NCI-H2196 treated with DMSO at 0.1 percent for 48 hours (cell line): ENCODE measurements around the gene SVOPL.

ENCODE experiments used
- DNase-seq: peaks from one replicate; lab custom pipeline; 2025; ENCODE audit not compliant: unreplicated experiment; lab: John Stamatoyannopoulos, UW

Gene SVOPL

DNA sequence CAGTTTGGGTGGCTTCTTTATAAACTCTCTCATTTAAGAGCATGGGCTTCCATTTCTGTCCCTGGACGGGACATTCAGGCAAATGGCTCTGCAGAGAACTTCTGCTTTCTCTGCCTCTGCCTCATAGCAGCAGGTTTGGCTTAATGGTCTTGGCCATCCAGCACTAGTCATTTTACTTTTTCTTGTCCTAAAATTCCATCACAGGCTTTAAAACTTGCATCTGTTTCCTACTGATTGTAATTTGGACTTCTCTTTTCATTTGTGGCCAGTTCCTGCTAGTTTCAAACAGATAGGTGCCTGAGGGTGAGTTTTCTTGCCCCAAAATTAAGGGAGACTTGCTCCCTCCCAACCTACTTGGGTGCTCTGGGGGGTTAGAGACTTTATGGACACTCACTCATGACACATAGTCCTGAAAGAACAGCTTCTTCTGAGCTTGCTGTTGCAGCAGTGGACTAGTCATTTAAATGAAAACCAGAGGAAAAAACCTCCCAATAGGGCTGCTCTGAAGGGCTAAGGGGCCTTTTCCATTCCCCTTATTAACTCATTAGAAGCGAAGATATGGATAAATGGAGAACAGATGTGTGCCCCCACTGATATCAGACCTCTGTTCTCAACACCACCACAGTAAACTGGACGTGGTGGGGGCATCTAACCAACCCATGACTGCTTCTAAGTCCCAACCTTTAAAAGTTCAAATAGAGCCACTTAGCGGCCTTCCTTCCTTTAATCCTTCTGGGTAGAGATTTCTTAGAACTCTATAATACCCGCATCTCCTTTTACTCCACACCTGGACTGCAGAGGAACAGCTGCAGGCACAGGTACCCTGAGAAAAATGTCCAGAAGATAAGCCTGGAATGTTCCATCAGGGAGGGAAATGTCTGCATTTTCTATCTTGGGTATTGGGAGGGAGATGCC, 38.8 kb downstream of the SVOPL start:
- no peak for DNase-seq

DNA sequence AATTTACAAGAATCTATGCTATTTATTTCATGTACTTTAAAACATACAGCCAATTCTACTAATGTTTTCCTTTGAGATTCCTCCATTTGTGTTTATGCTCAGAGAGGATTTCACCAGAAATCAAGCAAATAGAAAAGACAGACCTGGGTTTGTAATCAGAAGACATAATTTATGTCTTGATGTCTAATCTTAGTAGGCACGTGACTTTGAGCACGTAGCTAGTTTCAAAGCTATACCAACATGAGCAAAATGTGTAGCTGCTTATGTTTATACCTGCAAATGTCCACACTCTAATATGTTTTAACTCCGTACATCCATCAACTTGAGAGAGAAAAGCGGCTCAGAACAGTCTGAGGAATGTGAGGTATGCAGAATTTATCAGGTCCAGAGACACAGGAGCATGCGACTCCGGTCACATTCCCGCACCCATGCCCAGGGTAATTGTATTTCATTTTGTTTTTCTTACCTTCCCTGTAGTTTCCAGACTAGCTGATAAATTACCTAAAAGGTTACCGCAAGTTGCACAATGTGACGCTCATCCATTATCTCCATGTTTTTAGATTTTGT, 40.0 kb downstream of the SVOPL start:
- no peak for DNase-seq

DNA sequence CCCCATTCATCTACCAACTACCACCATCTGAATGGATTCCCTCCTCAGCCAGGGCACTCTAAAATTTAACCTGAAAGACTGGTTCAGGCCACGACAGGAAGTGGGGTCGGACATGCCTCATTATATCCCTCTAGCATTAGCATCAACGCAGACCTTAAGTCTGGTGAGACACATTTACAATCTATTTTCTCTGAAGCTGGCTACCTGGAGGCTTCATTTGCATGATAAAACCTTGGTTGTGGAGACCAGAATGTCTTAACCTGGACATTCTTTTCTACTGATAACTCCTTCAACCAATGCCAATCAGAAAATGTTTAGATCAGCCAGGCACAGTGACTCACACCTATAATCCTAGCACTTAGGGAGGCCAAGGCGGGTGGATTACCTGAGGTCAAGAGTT, 42.3 kb downstream of the SVOPL start:
- no peak for DNase-seq

DNA sequence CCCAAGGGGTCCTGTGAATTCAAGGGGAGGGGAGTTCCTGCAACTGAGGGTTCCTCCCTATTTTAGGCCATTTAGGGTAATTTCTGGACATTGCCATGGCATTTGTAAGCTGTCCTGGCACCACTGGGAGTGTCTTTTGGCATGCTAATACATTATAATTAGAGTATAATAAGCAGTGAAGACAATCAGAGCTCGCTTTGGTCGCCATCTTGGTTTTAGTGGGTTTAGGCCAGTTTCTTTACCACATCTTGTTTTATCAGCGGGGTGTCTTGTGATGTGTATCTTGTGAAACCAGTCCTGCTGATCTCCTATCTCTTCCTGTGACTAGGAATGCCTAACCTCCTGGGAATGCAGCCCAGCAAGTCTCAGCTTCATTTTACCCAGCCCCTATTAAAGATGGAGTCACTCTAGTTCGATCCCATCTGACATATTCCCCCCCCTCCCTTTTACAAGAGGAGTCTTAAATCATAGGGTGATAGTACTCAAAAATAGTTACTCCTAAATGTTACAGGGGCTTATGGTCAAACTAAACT, 43.2 kb downstream of the SVOPL start:
- DNase-seq: no peak

DNA sequence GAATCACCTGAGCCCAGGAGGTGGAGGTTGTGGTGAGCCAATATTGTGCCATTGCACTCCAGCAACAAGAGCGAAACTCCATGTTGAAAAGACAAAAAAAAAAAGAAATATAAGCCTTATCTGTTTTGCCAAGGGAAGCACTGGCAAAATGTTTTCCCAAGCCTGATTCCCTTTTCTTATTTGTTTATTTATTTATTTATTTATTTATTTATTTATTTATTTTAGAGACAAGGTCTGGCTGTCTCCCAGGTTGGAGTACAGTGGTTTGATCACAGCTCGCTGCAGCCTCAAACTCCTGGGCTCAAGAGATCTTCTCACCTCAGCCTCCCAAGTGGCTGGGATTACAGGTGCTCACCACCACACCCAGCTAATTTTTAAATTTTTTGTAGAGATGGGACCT, 44.2 kb downstream of the SVOPL start:
- no peak for DNase-seq

DNA sequence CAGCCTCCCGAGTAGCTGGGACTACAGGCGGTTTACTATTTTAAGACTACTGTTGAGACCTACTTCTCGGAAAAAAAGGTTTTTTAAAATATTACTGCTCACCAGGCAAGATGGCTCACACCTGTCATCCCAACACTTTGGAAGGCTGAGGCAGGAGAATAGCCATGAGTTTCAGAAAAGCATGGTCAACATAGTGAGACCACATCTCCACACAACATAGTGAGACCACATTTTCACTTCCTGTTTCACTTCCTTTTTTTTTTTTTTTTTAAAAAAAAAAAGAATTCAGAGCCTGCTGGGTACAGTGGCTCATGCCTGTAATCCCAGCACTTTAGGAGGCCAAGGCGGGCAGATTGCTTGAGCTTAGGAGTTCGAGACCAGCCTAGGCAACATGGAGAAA, 46.5 kb downstream of the SVOPL start:
- DNase-seq: no peak

DNA sequence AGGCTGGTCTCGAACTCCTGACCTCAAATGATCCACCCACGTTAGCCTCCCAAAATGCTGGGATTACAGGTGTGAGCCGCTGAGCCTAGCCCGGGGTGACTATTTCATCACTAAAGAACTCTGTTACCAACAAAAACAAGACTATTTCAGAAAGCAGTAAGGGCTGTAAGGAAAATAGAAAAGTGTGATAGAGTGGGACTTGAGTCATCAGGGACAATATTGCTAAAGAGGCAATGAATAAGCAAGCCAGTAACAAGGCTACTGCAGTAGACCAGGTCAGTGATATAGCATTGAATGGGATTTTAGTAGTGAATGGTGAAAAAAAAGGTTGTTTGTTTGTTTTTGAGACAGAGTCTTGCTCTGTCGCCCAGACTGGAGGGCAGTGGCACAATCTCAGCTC, 51.7 kb downstream of the SVOPL start:
- DNase-seq: no peak

DNA sequence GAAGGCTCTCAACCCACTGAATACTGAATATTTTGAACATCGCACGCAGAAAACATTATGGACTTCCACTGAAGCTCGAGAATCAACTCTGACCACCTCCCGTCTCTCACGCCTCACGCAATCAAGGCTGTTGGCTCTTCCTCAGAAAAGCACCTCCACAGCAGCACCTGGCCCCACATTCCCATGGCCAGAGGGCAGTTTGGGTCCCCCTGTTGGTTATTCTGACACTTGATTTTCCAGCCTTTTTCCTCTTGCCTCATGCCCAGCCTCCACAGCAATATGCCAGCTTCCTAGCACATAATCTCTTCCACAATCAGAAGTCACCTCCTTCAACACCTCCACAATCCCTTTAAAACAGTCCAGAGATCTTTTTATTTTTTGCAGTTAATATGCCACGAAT, 55.9 kb downstream of the SVOPL start:
- no peak for DNase-seq

DNA sequence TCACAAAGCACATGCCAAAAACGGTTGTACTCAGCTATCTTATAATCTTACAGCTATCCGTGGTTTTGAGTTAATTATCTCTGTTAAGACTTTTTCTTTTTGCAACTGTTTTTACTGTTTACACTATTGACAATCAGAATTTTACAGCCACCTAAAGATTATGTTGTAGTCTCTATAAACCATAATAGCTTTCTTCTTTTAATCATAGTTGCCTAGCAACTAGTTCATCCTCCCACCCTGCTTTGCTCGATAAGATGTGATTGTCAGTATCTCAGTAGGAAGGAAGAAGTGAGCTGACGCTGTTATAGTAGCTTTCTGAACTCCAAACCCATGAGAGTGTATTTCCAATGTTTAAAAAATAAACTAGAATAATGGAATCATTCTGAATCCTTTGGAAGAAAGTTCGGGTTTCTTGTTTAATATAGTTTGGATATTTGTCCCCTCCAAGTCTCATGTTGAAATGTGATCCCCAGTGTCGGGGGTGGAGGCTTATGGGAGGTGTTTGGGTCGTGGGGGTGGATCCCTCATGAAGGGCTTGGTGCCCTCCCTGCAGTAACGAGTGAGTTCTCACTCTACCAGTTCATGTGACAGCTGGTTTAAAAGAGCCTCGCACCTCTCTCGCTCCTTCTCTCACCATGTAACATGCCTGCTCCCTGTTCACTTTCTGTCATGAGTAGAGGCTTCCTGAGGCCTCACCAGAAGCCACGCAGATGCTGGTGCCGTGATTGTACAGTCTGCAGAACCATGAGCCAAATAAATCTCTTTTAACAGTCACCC, 68.1 kb downstream of the SVOPL start:
- no peak for DNase-seq

DNA sequence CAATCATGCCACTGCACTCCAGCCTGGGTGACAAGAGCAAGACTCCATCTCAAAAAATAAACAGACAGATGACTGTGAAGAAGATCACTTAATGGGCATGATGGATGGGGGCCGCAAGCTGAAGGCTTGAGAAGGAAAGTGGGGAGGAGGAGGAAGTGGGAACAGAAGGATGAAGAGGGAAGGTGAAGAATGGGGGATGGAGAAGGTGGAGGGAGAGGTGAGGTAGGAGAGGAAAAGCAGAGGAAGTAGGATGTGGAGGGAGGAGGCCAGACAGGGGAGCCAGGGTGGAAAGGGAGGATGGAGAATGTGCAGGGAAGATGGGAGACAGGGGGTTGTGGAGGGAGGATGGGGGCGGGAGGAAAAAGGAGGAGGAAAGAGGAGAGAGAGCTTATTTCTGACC, 68.8 kb downstream of the SVOPL start:
- no peak for DNase-seq

DNA sequence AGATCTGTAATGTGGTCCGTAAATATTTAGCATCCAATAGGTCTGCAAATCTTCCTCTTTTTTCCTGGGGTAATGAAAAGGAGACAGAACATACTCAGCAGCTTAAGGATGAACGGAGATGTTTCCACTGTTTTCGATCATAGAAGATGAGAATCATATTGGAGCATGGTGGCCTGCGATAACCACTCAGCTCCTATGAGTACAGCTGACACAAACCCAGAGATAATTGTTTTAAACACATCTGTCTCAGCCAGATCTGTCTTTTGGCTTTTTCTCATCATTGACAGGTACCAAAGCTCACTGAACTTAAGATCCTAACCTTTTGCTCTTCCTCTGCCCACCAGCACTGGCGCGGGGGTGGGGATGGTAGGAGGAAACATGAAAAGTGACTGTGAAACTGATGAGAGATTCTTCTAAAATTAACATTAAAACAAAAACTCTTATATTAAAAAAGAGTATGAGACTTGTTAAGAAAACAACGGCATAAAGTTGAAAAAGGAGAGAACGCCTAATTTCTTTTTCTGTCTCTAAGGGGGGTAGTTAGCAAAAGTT, 71.0 kb downstream of the SVOPL start:
- DNase-seq: no peak

DNA sequence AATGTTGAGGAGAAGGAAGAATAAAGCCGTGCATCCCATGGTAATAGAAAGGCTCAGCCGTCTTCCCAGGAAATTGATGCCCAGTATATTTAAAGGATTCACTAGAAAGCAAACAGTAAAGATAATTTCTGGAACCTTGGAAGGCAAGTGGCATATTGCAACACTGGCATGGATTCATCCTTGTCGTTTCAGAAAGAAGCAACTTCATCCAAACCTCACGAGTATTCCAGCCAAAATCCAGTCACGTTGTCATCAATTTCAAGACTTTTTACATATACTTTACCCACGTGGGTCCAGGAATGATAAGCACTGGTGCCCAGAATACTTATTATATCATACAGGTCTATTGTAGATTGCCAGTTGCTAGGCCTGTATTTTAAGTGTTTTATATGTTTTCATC, 73.8 kb downstream of the SVOPL start:
- no peak for DNase-seq

DNA sequence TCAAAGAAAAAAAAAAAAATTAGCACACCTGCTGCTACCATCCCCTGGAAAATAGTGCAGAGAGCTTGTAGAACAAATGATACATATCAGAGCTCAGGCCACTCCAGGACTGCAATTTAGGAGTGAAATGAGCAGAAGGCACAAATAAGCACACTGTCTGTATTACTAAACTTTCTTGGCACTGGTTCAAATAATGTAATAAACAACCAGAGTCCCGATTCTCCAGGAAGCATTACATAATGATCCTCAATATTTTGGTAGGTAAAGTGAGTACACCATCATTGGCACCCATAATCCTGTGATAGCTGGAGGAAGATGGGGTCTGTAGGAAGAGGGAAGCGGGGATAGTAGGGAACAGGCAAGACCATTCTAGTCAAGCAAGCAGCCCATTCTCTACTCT, 74.3 kb downstream of the SVOPL start:
- DNase-seq: no peak

DNA sequence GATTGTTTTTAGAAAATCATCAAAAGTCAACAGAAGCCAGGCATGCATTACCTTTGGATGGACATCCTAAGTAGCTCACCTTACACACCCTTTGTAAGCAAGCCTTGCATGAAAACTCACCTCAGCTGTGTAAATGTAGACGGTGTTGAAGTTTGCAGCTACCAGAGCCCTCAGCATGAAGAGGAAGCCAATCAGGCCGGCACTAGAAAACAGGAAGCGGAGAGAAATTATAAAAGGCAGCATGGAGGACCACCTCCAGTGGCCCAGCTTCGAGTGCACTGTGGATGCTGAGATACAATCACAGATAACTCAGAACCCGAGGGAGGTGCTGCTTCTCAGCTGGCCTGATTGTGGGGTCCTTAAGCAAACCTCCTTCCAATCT, 75.3 kb downstream of the SVOPL start:
- peak; percentile 60 for DNase-seq

DNA sequence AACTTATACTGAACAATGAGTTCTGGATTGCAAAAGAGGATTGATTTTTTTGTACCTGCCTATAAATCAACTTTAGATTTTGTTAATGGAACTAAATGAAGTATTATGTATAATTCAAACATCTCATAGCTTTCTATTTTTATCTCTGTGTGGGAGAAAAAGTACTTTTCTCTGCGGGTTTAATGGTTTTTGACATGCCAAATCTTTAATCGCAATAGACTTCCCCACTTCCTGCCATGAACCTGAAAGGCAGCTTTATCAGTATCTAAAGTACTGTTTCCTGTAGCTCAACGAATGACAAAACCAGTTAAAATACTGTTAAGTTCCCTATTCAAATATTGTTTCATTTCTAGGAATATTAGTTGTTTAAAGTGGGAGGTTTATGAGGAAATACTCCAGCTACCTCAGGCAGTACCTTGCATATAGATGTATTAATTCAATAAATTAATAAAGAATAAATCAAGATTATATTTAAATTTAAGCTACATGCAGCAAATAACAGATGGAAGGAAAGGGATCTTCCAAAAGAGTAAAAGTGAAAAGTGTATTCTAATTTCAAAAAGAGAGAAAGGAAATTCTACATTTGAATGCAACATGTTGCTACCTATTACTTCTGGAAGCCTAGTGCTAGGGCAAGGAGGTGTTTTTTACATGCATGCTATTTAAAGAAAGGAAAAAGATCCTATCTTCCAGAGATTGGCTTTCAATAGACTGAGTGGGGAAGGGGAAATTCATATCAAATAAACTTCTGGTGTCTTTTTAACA, 75.9 kb downstream of the SVOPL start:
- no peak for DNase-seq

DNA sequence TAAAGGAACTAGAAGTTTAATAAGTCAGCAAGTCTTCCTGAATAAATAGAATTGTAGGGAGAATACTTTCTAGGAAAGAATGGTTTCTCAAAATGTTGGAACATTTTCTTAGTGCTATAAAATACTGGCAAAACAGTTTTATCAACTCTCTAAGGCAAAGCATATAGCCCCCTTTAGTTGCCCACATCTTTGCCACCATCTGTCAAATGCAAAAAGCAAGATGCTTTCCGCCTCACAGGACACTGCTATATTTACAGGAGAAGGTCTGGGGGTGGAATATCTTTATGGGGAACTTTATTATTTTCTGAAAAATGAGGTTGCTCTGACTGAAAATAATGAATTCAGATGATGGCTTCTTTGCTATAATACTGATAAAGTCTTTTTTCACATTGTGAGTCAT, 78.3 kb downstream of the SVOPL start:
- DNase-seq: no peak

DNA sequence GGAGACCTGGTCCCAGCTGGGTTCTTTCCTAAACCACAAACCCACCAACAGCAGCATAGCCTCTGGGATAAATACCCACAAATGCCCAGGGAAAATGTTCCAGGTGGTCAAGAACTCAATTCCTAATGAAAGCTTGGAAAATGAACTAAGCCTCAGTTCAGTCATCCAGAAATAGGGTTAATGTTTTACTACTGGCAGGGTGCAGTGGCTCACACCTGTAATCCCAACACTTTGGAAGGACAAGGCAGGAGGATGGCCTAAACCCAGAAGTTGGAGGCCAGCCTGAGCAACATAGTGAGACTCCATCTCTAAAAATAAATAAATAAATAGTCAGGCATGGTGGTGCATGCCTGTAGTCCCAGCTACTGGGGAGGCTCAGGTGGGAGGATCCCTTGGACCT, 82.2 kb downstream of the SVOPL start:
- no peak for DNase-seq

DNA sequence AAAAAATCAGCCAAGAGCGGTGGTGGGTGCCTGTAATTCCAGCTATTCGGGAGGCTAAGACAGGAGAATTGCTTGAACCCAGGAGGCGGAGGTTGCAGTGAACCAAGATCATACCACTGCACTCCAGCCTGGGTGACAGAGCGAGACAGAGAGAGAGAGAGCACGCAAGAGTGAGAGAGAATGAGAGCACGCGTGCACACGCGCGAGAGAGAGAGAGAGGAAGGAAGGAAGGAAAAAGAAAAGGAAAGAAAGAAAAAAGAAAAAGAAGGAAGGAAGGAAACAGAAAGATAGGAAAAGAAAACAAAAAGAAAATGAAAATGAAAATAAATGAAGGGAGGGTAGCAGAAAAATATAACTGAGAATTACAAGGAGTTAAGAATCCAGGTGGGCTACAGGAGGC, 82.7 kb downstream of the SVOPL start:
- no peak for DNase-seq

DNA sequence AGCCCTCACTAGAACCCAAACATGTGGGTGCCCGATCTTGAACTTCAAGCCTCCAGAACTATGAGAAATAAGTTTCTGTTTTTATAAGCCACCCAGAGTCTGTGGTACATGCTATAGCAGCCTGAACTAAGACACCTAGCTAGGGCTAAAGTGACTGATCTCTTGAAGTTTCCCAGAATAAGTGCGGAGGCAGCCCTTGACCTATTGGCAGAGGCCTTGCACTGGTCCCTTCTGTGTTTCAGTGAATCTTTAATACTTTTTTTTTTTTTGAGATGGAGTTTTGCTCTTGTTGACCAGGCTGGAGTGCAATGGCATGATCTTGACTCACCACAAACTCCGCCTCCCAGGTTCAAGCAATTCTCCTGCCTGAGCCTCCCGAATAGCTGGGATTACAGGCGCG, 85.1 kb downstream of the SVOPL start:
- DNase-seq: no peak

DNA sequence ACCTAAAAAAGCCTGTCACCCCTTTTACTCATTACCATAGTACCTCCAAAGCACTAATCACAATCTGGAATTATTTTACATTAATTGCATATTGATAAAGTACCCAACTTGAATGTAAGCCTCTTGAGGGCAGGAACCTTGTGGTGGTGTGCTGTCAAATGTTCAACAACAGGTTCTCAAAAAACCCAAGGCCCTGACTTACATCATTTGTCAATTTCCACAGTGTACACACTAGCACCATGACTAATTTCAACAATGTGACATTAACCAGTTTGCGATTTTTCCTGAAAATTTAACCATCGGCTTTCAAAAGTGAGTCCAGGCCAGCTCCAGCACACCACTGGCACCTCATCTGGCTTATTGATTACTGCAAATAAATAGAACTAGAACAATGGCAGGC, 87.5 kb downstream of the SVOPL start:
- DNase-seq: no peak

DNA sequence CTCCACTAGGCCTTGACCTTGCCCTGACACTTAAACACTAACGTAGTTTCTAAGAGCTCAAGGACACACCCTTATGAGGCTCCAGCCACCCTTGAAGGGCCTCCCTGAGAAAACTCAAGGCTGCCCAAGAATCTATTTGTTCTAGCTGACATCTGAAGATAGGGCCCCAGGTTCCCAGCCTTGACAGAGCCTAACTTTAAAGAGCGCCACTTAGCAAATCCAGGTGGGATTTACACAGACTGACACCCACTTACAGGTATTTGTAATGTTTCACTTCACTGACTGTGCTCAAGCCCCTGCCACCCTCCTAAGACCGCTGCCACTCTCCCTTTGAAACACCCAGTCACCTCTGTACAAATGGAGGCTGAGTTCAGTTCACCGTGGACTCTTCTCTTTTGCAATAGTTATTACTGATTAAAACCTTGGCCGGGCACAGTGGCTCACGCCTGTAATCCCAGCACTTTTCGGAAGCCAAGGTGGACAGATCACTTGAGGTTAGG, 90.4 kb downstream of the SVOPL start:
- DNase-seq: no peak
